HepG2 (cell line): Measurements from ENCODE around the gene TLDC2. TPM values are rescaled to one million over a fixed set of nuclear protein-coding genes. Genes with fewer than 3 reads are reported as not detected.
A peak's percentile ranks its signal among the peaks of the same experiment; 100 is the strongest.

Experiments used
- KAT8 ChIP-seq: IDR thresholded peaks from 2 replicates; pipeline ENCODE4 v1.6.1; 2016; ENCODE audit warnings: missing genetic modification reagents, missing compliant biosample characterization
- NAIF1 ChIP-seq: sonication (generic); formaldehyde crosslinking; IDR thresholded peaks from 2 replicates; pipeline ENCODE4 v1.5.0; 2020; ENCODE audit warnings: mild to moderate bottlenecking, missing genetic modification reagents, borderline replicate concordance
- NFATC3 ChIP-seq: sonication (generic); formaldehyde crosslinking; IDR thresholded peaks from 2 replicates; pipeline ENCODE4 v1.5.1; 2020; ENCODE audit warnings: mild to moderate bottlenecking, missing genetic modification reagents
- RBM22 ChIP-seq: fragments of 200-400 bp; formaldehyde crosslinking; optimal IDR thresholded peaks from 2 replicates; pipeline ENCODE3; 2017; ENCODE audit warnings: mild to moderate bottlenecking, low read length, moderate library complexity
- TAF15 ChIP-seq: fragments of 200-400 bp; formaldehyde crosslinking; IDR thresholded peaks from one replicate; pipeline ENCODE4 v1.6.1; 2018; ENCODE audit warnings: mild to moderate bottlenecking, low read depth, low read length; ENCODE audit not compliant: poor library complexity, severe bottlenecking
- ZBTB3 ChIP-seq: sonication (generic); formaldehyde crosslinking; IDR thresholded peaks from 2 replicates; pipeline ENCODE4 v1.4.0; 2020; ENCODE audit warnings: low read depth, mild to moderate bottlenecking, moderate library complexity, missing genetic modification reagents, borderline replicate concordance
- ZIK1 ChIP-seq: sonication (generic); formaldehyde crosslinking; IDR thresholded peaks from 2 replicates; pipeline ENCODE4 v1.5.0; 2020; ENCODE audit warnings: mild to moderate bottlenecking, low read depth, missing genetic modification reagents, borderline replicate concordance
- ZNF34 ChIP-seq: sonication (generic); formaldehyde crosslinking; IDR thresholded peaks from 2 replicates; pipeline ENCODE4 v1.4.0; 2020; ENCODE audit warnings: mild to moderate bottlenecking, missing genetic modification reagents, borderline replicate concordance
- ZNF609 ChIP-seq: sonication (generic); formaldehyde crosslinking; IDR thresholded peaks from 2 replicates; pipeline ENCODE4 v1.4.0; 2020; ENCODE audit warnings: mild to moderate bottlenecking, missing genetic modification reagents, borderline replicate concordance
- polyA plus RNA-seq, 8 experiments: library from polyadenylated mRNA; depleted of rRNA in 3 of 8; stranded (reverse) in 7 of 8; unstranded in 1 of 8; fragments of >200 nt; fragmentation: Illumina TruSeq in 4 of 8; extraction: Trizol in 4 of 8; gene quantifications; 2 replicates each; pipeline versions ENCODE4 v1.2.1 to v1.2.3, GENCODE V29; 2011 to 2016; ENCODE audit warnings: low read depth in 4 of 8, missing spikeins in 1 of 8, mixed read lengths in 1 of 8; ENCODE audit not compliant: insufficient read depth in 1 of 8
- total RNA-seq, 5 experiments: library from RNA; depleted of rRNA; stranded (reverse); fragments of >200 nt; fragmentation: Illumina TruSeq; extraction: Trizol; gene quantifications; 2 replicates each; pipeline ENCODE4 v1.2.3, GENCODE V29; 2016; ENCODE audit warnings: low read depth in 1 of 5
- TF ChIP-seq, protein P1 (sequence below): sonication (generic); formaldehyde crosslinking; IDR thresholded peaks from 2 replicates; pipeline ENCODE4 v1.8.1; 2023; ENCODE audit warnings: missing genetic modification reagents, mild to moderate bottlenecking, borderline replicate concordance

Gene TLDC2
- total and polyA plus RNA-seq, 2 of the 13 experiments (the other 11 are each of a cell fraction or from before 2014, with no cell fraction given), result 1.5 to 1.6 TPM

DNA sequence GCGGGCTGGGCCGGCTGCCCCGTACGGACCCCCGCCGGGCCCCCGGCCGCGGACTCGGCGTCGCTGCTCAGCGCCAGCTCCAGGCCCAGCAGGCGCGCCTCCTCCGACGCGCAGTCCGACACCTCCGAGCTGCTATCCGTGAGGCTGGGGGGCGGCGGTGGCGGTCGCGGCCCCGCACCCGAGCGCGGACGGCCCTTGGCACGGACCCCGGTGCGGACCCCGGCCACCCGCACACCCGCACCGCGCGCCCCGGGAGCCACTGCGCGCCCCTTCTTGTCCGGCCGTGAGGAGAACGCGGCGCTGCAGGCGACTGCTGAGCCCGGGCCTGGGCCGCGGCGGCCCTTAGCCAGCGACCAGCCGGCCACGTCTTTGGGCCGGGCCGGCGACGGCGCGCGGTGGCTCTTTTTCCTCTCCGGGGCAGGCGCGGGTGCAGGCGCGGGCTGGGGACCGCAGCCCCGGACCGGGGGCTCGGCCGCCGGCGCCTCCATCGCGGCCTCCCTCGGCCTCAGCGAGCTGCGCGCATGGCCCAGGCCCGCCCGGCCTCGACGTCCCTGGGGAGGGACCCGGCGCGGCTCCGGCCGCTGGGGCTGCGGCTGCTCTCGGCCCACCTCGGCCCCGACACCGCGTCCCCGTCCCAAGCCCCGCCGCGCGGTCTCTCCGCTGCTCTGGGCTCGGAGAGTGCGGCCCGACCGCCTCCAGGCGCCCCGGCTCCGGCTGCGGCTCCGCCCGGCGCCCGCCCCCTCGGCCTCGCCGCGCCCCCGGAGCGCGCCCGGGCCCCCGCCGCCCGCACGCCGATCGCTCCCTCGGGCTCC, 12.9 kb upstream of the TLDC2 start (continued):
- TF ChIP-seq ZNF609 (CRISPR knock-in tag) (no peak), KAT8 (no peak), ZBTB3 (CRISPR knock-in tag) (peak; percentile 4; the same call in 1 of the 2 replicates), ZIK1 (CRISPR knock-in tag) (peak; percentile 38), NFATC3 (CRISPR knock-in tag) (no peak), RBM22 (no peak), ZNF34 (CRISPR knock-in tag) (no peak), TAF15 (no peak), NAIF1 (CRISPR knock-in tag) (no peak)
- TF ChIP-seq, protein P1, sequence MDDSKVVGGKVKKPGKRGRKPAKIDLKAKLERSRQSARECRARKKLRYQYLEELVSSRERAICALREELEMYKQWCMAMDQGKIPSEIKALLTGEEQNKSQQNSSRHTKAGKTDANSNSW, result 0 out of 2 replicates have a peak, but pooled peaks have one; percentile 32
